Rectal smooth muscle tissue (tissue), 1 donor: ENCODE data around the gene RGS16.

ENCODE experiments used
- H3K27ac ChIP-seq: one replicate; pipeline ENCODE4 v1.7.0; 2013; ENCODE audit warnings: low read depth, low read length, inconsistent platforms
- H3K27me3 ChIP-seq: one replicate; pipeline ENCODE4 v1.7.0; 2013; ENCODE audit warnings: low read length; ENCODE audit not compliant: control insufficient read depth, insufficient read depth
- H3K36me3 ChIP-seq: one replicate; pipeline ENCODE4 v1.7.0; 2013; ENCODE audit warnings: low read length; ENCODE audit not compliant: control insufficient read depth, insufficient read depth
- H3K4me1 ChIP-seq: one replicate; pipeline ENCODE4 v1.7.0; 2013; ENCODE audit warnings: low read length; ENCODE audit not compliant: control insufficient read depth, insufficient read depth
- H3K4me3 ChIP-seq: one replicate; pipeline ENCODE4 v1.7.0; 2013; ENCODE audit warnings: low read length
- H3K9ac ChIP-seq: one replicate; pipeline ENCODE4 v1.7.0; 2013; ENCODE audit warnings: low read length

Gene RGS16

DNA sequence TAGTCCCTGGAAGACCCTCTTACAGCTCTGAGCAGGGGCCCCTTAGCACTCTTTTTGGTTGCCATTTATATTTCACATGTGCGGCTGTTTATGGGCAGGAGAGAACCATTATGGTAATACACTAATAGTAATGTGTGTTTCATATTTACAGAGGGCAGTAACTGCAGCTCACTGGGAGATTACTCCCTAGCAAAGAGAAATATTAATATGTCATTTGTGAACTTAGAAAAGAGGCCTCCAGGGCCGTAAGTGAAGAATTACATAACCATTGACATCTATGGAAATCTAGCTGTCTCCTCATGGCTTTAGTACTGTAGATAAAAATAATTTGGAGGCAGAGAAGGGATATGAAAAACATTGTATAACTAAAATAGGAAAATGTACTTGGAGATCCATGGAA lies 23.4 kb upstream of the RGS16 start:
- Histone ChIP-seq H3K4me3 (no peak overlapping the region), H3K27me3 (no peaks in the 10 kb centered on the region), H3K27ac (no peak overlapping the region), H3K9ac (no peak overlapping the region), H3K36me3 (no peaks in the 10 kb centered on the region), H3K4me1 (no peaks in the 10 kb centered on the region)

DNA sequence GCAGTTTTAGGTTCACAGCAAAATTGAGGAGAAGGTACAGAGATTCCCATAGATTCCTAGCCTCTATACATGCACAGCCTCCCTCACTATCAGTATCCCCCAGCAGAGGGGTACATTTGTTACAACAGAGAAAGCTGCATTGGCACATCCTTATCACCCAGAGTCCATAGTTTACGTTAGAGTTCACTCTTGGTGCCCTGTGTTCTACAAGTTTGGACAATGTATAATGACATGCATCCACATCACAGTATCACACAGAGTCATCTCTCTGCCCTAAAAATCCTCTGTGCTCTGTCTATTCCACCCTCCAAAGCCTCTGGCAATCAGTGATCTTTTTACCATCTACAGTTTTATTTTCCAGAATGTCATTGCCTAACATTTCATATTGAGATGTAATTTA lies 22.3 kb upstream of the RGS16 start:
- Histone ChIP-seq H3K4me3 (no peak overlapping the region), H3K27ac (no peak overlapping the region), H3K36me3 (no peaks in the 10 kb centered on the region), H3K9ac (no peak overlapping the region), H3K4me1 (no peaks in the 10 kb centered on the region), H3K27me3 (no peaks in the 10 kb centered on the region)

DNA sequence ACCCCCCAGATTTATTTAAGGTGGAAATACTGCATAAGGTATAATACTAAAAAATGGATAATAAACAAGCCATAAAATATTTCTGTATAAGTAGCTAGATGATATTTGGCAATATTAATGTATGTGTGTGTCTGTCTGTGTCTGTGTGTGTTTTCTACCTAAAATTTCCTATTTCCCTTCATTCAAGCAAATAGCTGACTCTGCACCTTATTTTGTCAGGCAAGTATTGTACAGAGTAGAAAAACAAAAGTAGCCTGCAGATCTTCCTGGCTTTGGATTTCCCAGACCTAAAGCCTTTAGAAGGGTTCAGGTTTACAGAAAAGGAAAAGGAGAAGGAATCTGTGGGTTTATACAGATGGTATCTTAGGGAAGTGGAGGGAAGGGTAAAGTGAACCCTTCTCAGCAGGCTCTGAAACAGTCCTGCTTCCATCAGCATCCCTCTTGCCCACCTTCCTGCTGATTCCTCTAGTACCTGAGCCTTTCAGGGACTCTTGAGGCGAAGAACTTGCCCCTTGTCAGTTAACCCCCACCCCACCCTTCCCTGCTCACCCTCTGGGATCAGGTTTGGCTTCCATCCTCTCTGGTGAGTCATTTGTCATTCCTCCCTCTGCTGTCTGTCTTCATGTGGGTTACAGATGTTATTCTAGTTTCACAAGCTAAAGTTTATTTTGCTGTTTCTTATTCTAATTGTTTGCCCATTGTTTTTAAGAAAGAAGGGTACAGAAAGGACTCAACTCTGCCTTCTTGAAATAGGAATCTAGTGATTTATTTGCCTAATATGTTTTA lies 21.7 kb upstream of the RGS16 start:
- Histone ChIP-seq H3K4me1 (no peaks in the 10 kb centered on the region), H3K27me3 (no peaks in the 10 kb centered on the region), H3K4me3 (no peak overlapping the region), H3K9ac (no peak overlapping the region), H3K27ac (no peak overlapping the region), H3K36me3 (no peaks in the 10 kb centered on the region)

DNA sequence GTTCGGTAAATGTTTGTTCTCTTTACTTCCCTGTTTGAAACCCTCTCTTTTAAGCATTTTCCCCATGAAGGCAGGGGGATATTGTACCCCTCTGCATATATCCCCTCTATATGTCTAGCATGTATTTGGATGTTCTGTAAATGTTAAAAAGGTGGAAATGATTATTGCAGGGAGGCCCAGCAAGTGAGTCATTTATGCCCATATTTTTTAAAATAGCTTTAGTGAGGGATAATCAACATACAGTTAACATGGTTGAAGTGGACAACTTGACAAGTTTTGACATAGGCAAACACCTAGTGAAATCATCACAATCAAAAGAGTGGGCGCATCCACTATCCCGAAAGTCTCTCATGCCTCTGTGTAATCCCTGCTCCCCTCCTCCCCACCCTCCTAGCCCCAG lies 20.8 kb upstream of the RGS16 start:
- no peak overlapping the region for H3K9ac ChIP-seq
- no peaks in the 10 kb centered on the region for H3K36me3 ChIP-seq
- no peak overlapping the region for H3K4me3 ChIP-seq
- no peaks in the 10 kb centered on the region for H3K4me1 ChIP-seq
- no peak overlapping the region for H3K27ac ChIP-seq
- H3K27me3 ChIP-seq, result no peaks in the 10 kb centered on the region

DNA sequence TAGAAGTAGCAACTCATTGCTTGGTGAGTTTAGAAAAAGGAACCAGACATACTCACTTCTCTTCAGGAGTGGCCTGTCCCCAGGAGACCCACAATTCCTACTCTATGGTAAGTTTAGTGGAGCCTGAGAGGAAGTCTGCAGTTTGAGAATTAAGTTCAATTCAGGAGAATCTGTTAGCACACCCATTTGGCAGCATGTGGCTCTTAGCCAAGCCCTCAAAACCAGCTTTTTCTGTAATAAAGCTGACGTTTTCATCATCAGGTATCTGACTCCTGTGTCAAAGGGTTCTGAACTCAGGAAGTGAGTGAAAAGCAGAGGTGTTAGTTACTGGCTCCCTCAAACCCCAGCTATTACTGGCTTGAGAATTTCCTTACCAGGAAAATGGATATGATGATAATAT lies 20.4 kb upstream of the RGS16 start:
- no peaks in the 10 kb centered on the region for H3K36me3 ChIP-seq
- H3K9ac ChIP-seq, result no peak overlapping the region
- H3K4me1 ChIP-seq, result no peaks in the 10 kb centered on the region
- H3K4me3 ChIP-seq, result no peak overlapping the region
- H3K27ac ChIP-seq, result no peak overlapping the region
- no peaks in the 10 kb centered on the region for H3K27me3 ChIP-seq

- no peak overlapping the region for H3K9ac ChIP-seq
- no peaks in the 10 kb centered on the region for H3K4me1 ChIP-seq
- H3K36me3 ChIP-seq, result no peaks in the 10 kb centered on the region
- H3K4me3 ChIP-seq, result no peak overlapping the region
- H3K27me3 ChIP-seq, result no peaks in the 10 kb centered on the region
- H3K27ac ChIP-seq, result no peak overlapping the region
These were observed 18.8 kb upstream of the RGS16 start for GRCh38 chr1:182622901-182623528.

- H3K36me3 ChIP-seq, result no peaks in the 10 kb centered on the region
- H3K4me1 ChIP-seq, result no peaks in the 10 kb centered on the region
- no peak overlapping the region for H3K9ac ChIP-seq
- H3K27ac ChIP-seq, result no peak overlapping the region
- no peaks in the 10 kb centered on the region for H3K27me3 ChIP-seq
- H3K4me3 ChIP-seq, result no peak overlapping the region
These were observed 17.7 kb upstream of the RGS16 start for GRCh38 chr1:182621906-182622305.

- Histone ChIP-seq H3K27ac (no peak overlapping the region), H3K4me1 (peaks cover under 1% of the 10 kb centered on the region), H3K27me3 (no peaks in the 10 kb centered on the region), H3K9ac (no peak overlapping the region), H3K4me3 (no peak overlapping the region), H3K36me3 (no peaks in the 10 kb centered on the region)
These were observed 16.9 kb upstream of the RGS16 start for GRCh38 chr1:182620924-182621585.

DNA sequence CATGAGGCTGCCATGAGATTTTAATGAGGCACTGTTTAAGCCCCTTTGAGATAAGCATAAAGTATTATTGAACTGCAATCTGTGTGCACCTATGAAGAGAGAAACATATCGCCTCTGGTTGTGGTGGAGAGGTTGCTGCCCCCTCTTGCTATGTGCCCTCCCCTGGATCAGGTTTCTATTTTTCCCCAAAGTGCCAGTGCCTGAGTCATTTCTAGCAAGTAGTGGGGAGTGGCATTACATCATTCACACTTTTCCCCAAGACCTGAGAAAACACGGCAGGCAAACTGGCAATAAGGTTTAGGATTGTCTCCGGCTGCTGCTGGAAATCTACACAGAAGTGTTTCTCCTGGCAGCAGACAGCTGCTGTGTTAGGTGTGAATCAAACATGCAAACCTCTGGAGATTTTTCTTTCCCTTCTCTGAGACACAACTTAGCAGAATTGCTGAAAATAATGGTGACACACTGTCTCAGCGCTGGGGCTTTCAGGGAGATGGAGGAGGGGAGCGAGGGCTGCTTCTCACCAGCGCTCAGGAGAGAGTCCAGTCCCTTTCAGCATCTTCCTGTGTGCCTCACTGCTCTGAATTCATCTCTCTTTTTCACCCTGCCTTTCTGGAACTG lies 13.7 kb upstream of the RGS16 start:
- Histone ChIP-seq H3K27me3 (no peaks in the 10 kb centered on the region), H3K9ac (no peak overlapping the region), H3K4me1 (peaks cover 5% of the 10 kb centered on the region), H3K4me3 (no peak overlapping the region), H3K27ac (no peak overlapping the region), H3K36me3 (no peaks in the 10 kb centered on the region)

- Histone ChIP-seq H3K4me3 (no peak overlapping the region), H3K4me1 (peaks cover 5% of the 10 kb centered on the region), H3K36me3 (no peaks in the 10 kb centered on the region), H3K27ac (no peak overlapping the region), H3K9ac (no peak overlapping the region), H3K27me3 (no peaks in the 10 kb centered on the region)
These were observed 12.8 kb upstream of the RGS16 start for GRCh38 chr1:182617014-182617429.

DNA sequence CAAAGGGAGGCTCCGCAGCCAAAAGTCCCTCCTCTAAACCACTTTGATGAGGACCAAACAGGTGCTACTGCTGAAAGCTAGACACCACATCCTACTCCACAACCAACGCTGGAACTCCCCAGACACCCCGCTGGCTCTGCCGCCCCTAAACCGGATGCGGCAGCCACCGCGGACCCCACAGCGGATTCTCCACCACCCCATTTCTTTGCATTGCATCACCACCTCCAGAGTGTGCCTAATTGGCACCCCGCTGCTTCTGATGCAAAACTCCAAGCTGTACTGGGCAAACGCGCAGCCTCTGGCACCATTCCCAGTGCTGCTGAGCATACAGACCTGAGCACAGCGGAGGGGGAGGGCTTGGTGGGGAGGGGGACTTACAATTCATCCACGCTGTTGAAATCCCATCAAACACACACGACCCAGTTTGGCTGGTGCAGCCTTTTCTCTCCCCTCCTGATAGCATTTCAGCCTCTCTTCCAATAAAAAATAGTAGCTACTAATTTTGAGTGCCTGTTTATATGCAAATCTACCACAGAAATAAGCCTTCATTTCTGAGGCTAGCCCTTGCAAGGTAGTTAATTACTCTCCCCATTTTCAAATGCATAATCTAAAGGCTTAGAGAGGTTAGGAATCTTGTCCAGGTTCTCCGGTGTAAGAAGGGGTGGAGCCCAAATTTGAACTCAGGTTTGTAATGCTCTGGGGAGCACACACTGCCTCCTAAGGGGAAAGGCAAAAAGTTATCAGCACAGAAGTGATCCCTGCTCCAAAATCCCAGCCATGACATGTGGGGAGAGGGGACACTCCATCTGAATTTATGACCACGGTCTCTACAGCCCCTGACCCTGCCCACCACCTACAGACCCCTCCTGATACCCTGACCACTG lies 12.2 kb upstream of the RGS16 start:
- Histone ChIP-seq H3K4me1 (peaks cover 5% of the 10 kb centered on the region), H3K27ac (no peak overlapping the region), H3K36me3 (no peaks in the 10 kb centered on the region), H3K4me3 (peak overlapping the region; percentile 2), H3K9ac (no peak overlapping the region), H3K27me3 (no peaks in the 10 kb centered on the region)
